H1 (cell line): ENCODE data around the gene SMTNL2. TPM values are rescaled to one million over a fixed set of nuclear protein-coding genes. Genes with fewer than 3 reads are reported as not detected.
A peak's percentile ranks its signal among the peaks of the same experiment; 100 is the strongest.
"Not testable (repeated sequence)": the region's sequence is repeated elsewhere in the genome, so short reads cannot be mapped to it uniquely, and the experiment has no call there.

Experiments used
- CTCF ChIA-PET: fragments of 300-600 bp; sonication (Branson Sonifier 250); formaldehyde crosslinking; loops from one replicate; lab custom pipeline; 2021; ENCODE audit not compliant: partially characterized antibody; lab: Charles Lee
- POLR2A ChIA-PET: fragments of 300-600 bp; sonication (Branson Sonifier 250); formaldehyde crosslinking; loops from one replicate; lab custom pipeline; 2021; ENCODE audit warnings: inconsistent platforms; ENCODE audit not compliant: partially characterized antibody; lab: Charles Lee
- DNase-seq, 2 experiments: peaks; one replicate each; pipeline versions ENCODE4 v3.0.0 to v3.0.0-alpha.2; 2010 to 2022; ENCODE audit warnings: low spot score in 2 of 2, low read depth in 1 of 2, mixed read lengths in 1 of 2
- FAIRE-seq: peaks from 2 replicates; lab custom pipeline; 2011; peaks lifted over from hg19 to GRCh38; lab: Jason Lieb, UNC
- H2AFZ ChIP-seq: 2 replicates; pipeline ENCODE4 v1.8.1; 2012; ENCODE audit warnings: low read length, inconsistent platforms
- H2AK5ac ChIP-seq: 2 replicates; pipeline ENCODE4 v1.6.1; 2013; ENCODE audit warnings: low read depth, low read length
- H2BK120ac ChIP-seq: replicated peaks from 2 replicates; pipeline ENCODE3; 2013; ENCODE audit warnings: low read depth, low read length, inconsistent platforms
- H2BK12ac ChIP-seq: 2 replicates; pipeline ENCODE4 v1.6.1; 2013; ENCODE audit warnings: low read depth, low read length
- H2BK15ac ChIP-seq: 2 replicates; pipeline ENCODE4 v1.6.1; 2013; ENCODE audit warnings: low read length
- H2BK20ac ChIP-seq: 2 replicates; pipeline ENCODE4 v1.6.1; 2013; ENCODE audit warnings: low read length
- H2BK5ac ChIP-seq: 2 replicates; pipeline ENCODE4 v1.6.1; 2013; ENCODE audit warnings: low read depth, low read length
- H3K14ac ChIP-seq: 2 replicates; pipeline ENCODE4 v1.6.1; 2013; ENCODE audit warnings: inconsistent platforms; ENCODE audit not compliant: insufficient read length
- H3K18ac ChIP-seq: 2 replicates; pipeline ENCODE4 v1.6.1; 2013; ENCODE audit warnings: low read length; ENCODE audit errors: extremely low read depth
- H3K23ac ChIP-seq: 2 replicates; pipeline ENCODE4 v1.6.1; 2013; ENCODE audit warnings: inconsistent platforms; ENCODE audit not compliant: insufficient read length
- H3K23me2 ChIP-seq: 2 replicates; pipeline ENCODE4 v1.6.1; 2013; ENCODE audit warnings: low read depth, low read length
- H3K27ac ChIP-seq: 2 replicates; pipeline ENCODE4 v1.6.1; 2011; ENCODE audit warnings: low read depth, low read length, inconsistent platforms
- H3K27me3 ChIP-seq, 4 experiments: replicated peaks in 1 of 4; 1 replicate in 1 of 4; 2 replicates in 3 of 4; pipeline versions ENCODE4 v1.6.1 to v1.8.1; 2011 to 2013; ENCODE audit warnings: low read length in 3 of 4, mild to moderate bottlenecking in 3 of 4, inconsistent platforms in 2 of 4, mixed read lengths in 2 of 4, moderate library complexity in 1 of 4; ENCODE audit not compliant: control insufficient read depth in 3 of 4, insufficient read depth in 3 of 4; ENCODE audit errors: extremely low read depth in 1 of 4
- H3K36me3 ChIP-seq, 4 experiments: 2 replicates each; pipeline versions ENCODE4 v1.6.1 to v1.8.1; 2011 to 2013; ENCODE audit warnings: mild to moderate bottlenecking in 4 of 4, low read length in 3 of 4, moderate library complexity in 2 of 4, control low read depth in 1 of 4, inconsistent platforms in 1 of 4; ENCODE audit not compliant: insufficient read depth in 4 of 4, control insufficient read depth in 2 of 4
- H3K4ac ChIP-seq: replicated peaks from 2 replicates; pipeline ENCODE3; 2013; ENCODE audit warnings: low read length, low read depth, mixed read lengths, inconsistent platforms; ENCODE audit not compliant: insufficient read length
- H3K4me1 ChIP-seq, 4 experiments: replicated peaks in 1 of 4; 1 replicate in 1 of 4; 2 replicates in 3 of 4; pipeline versions ENCODE4 v1.6.1 to v1.8.1; 2011 to 2013; ENCODE audit warnings: low read length in 3 of 4, inconsistent platforms in 2 of 4, mixed read lengths in 1 of 4; ENCODE audit not compliant: insufficient read depth in 4 of 4, control insufficient read depth in 3 of 4
- H3K4me2 ChIP-seq, 2 experiments: 2 replicates each; pipeline versions ENCODE4 v1.6.1 to v1.8.1; 2011 to 2013; ENCODE audit warnings: low read depth in 2 of 2, low read length in 2 of 2, control low read depth in 1 of 2, inconsistent platforms in 1 of 2, mild to moderate bottlenecking in 1 of 2; ENCODE audit not compliant: insufficient read depth in 1 of 2
- H3K4me3 ChIP-seq, 4 experiments: fragments of 200-600, 300-600 bp in 1 of 4; sonication (generic), shearing (Covaris generic), sonication (Bioruptor Twin) in 1 of 4; 2 replicates each; pipeline versions ENCODE4 v1.5.1 to v1.8.1; 2011 to 2016; ENCODE audit warnings: low read length in 4 of 4, low read depth in 3 of 4, control low read depth in 2 of 4, inconsistent platforms in 2 of 4, mild to moderate bottlenecking in 2 of 4, mixed read lengths in 1 of 4, moderate library complexity in 1 of 4; ENCODE audit not compliant: insufficient read depth in 2 of 4; ENCODE audit errors: extremely low read depth in 1 of 4
- H3K56ac ChIP-seq: replicated peaks from 2 replicates; pipeline ENCODE3; 2013; ENCODE audit warnings: low read depth, mild to moderate bottlenecking, mixed read lengths, low read length, inconsistent platforms; ENCODE audit not compliant: insufficient read length
- H3K79me1 ChIP-seq: 2 replicates; pipeline ENCODE4 v1.6.1; 2013; ENCODE audit warnings: low read depth, low read length, control low read depth
- H3K79me2 ChIP-seq, 2 experiments: 2 replicates each; pipeline versions ENCODE4 v1.6.1 to v1.8.1; 2012 to 2013; ENCODE audit warnings: low read length in 2 of 2, mild to moderate bottlenecking in 2 of 2, inconsistent platforms in 1 of 2; ENCODE audit not compliant: insufficient read depth in 2 of 2, control insufficient read depth in 1 of 2
- H3K9ac ChIP-seq, 4 experiments: replicated peaks in 1 of 4; 1 replicate in 1 of 4; 2 replicates in 3 of 4; pipeline versions ENCODE4 v1.6.1 to v1.8.1; 2011 to 2013; ENCODE audit warnings: low read depth in 3 of 4, low read length in 3 of 4, control low read depth in 2 of 4, mild to moderate bottlenecking in 2 of 4, moderate library complexity in 2 of 4, inconsistent platforms in 1 of 4; ENCODE audit errors: extremely low read depth in 1 of 4
- H3K9me3 ChIP-seq, 2 experiments: 2 replicates each; pipeline versions ENCODE4 v1.6.1 to v1.8.1; 2012 to 2013; ENCODE audit warnings: mild to moderate bottlenecking in 2 of 2, moderate library complexity in 2 of 2, control low read depth in 1 of 2, inconsistent platforms in 1 of 2, low read depth in 1 of 2, low read length in 1 of 2, mixed read lengths in 1 of 2; ENCODE audit not compliant: insufficient read depth in 2 of 2
- H4K20me1 ChIP-seq, 2 experiments: replicated peaks in 1 of 2; 2 replicates each; pipeline versions ENCODE3 to v1.8.1; 2011 to 2013; ENCODE audit warnings: inconsistent platforms in 2 of 2, low read length in 2 of 2, mild to moderate bottlenecking in 1 of 2; ENCODE audit not compliant: insufficient read depth in 2 of 2, control insufficient read depth in 1 of 2
- H4K5ac ChIP-seq: 2 replicates; pipeline ENCODE4 v1.6.1; 2013; ENCODE audit warnings: low read length, low read depth, mixed read lengths, inconsistent platforms; ENCODE audit not compliant: insufficient read length
- H4K8ac ChIP-seq: 2 replicates; pipeline ENCODE4 v1.8.0; 2013; ENCODE audit warnings: mild to moderate bottlenecking, moderate library complexity, low read length, inconsistent platforms; ENCODE audit not compliant: insufficient read depth; ENCODE audit errors: extremely low read depth
- H4K91ac ChIP-seq: replicated peaks from 2 replicates; pipeline ENCODE3; 2013; ENCODE audit warnings: low read length, mixed read lengths, inconsistent platforms; ENCODE audit not compliant: insufficient read length
- WGBS, 2 experiments: shearing (Covaris generic) in 1 of 2; methylation state at CpG; one replicate each; pipeline versions ENCODE4 v1.1.6 to v1.1.7; 2013 to 2015; ENCODE audit warnings: low lambda C conversion rate in 2 of 2, mixed read lengths in 2 of 2, inconsistent platforms in 1 of 2, low coverage in 1 of 2, missing lambda C conversion rate in 1 of 2; ENCODE audit not compliant: insufficient replicate concordance in 2 of 2, insufficient coverage in 1 of 2, insufficient read length in 1 of 2; ENCODE audit errors: extremely low coverage in 1 of 2, missing lambda C conversion rate in 1 of 2; 5-methylcytosine and 5-hydroxymethylcytosine counted together
- polyA plus RNA-seq, 7 experiments: library from polyadenylated mRNA; depleted of rRNA in 3 of 7; stranded (reverse) in 5 of 7; unstranded in 2 of 7; fragments of >200 nt in 5 of 7; fragments of 200-250 nt in 2 of 7; gene quantifications; 1 replicate in 5 of 7; 2 replicates in 1 of 7; 4 replicates in 1 of 7; pipeline versions ENCODE4 v1.2.1 to v1.2.3, GENCODE V29; 2011 to 2013; ENCODE audit warnings: missing spikeins in 2 of 7, mixed read lengths in 2 of 7
- total RNA-seq: library from RNA; stranded (reverse); fragmentation: NEBNext Ultra II Directional; extraction: Animal tissue kit (Norgen Biotek cat#: 25700); gene quantifications from 2 replicates; pipeline ENCODE4 v1.2.1, GENCODE V29; 2021

SMTNL2 gene
- total and polyA plus RNA-seq, 2 of the 8 experiments (the other 6 are each of a cell fraction or from before 2014, with no cell fraction given): 3.6 to 4.5 TPM

- not testable (repeated sequence) for H3K4me3 ChIP-seq, H3K56ac ChIP-seq, H3K9ac ChIP-seq, H2BK12ac ChIP-seq, H3K23ac ChIP-seq, H3K18ac ChIP-seq, H2BK20ac ChIP-seq, H3K79me1 ChIP-seq, H3K27ac ChIP-seq, H3K36me3 ChIP-seq, DNase-seq, H2AFZ ChIP-seq, H3K9me3 ChIP-seq, H3K14ac ChIP-seq, FAIRE-seq, H2AK5ac ChIP-seq, H2BK15ac ChIP-seq, H3K4me2 ChIP-seq, H4K8ac ChIP-seq, H4K20me1 ChIP-seq, H4K91ac ChIP-seq, H2BK120ac ChIP-seq, H4K5ac ChIP-seq, H3K79me2 ChIP-seq, H3K23me2 ChIP-seq, H3K27me3 ChIP-seq
- Histone ChIP-seq H3K4ac (peak overlapping the region; percentile 69), H2BK5ac (0 out of 2 replicates have a peak overlapping the region, but pooled peaks have one; percentile 35), H3K4me1 (peaks cover 4 to 32% (median 21%) of the 10 kb centered on the region in 4 experiments)
- 90% methylated on average over 14 of the region's 23 CpGs; no CpG with 5 or more reads in 1 of the 2 experiments for WGBS, 2 experiments
- CTCF ChIA-PET: interaction anchor here (0.6 to 10.1 kb wide), 21 partner anchors 7 to 385 kb away, joined by 3 to 77 read pairs (median 4); partner anchors contain the start of gene SMTNL2
- POLR2A ChIA-PET: interaction anchor here (0.9 to 1.3 kb wide), 2 partner anchors 11 to 14 kb away, joined by 4 to 5 read pairs; partner anchors contain the start of gene SMTNL2
Measured at GRCh38 chr17:4595685-4596342, 11.5 kb downstream of the SMTNL2 start.
